ENCODE measurements around the gene SV2A.

GRCh38 chr1:149929856-149930255 is 12.2 kb upstream of the SV2A start:
- TF ChIP-seq CTCF (tag by site-specific recombination; IDR thresholded peaks at IDR 0.05), result no peak
- no peak for TF ChIP-seq ZNF514 (tag by site-specific recombination; IDR thresholded peaks at IDR 0.05)
- TF ChIP-seq ZNF23 (tag by site-specific recombination; IDR thresholded peaks at IDR 0.05; ENCODE audit: borderline replicate concordance), result no peak
- TF ChIP-seq ZBTB7A (tag by site-specific recombination; IDR thresholded peaks at IDR 0.05; ENCODE audit: low read depth), result no peak
- TF ChIP-seq ZBTB11 (tag by site-specific recombination; conservative IDR thresholded peaks at IDR 0.05; ENCODE audit: low read depth), result no peak
- TF ChIP-seq ZNF292 (tag by site-specific recombination; IDR thresholded peaks at IDR 0.05; ENCODE audit: borderline replicate concordance, low read depth), result no peak
- no peak for TF ChIP-seq ZNF335 (tag by site-specific recombination; conservative IDR thresholded peaks at IDR 0.05)
- no peak for TF ChIP-seq SP2 (tag by site-specific recombination; IDR thresholded peaks at IDR 0.05)
- TF ChIP-seq ATF2 (tag by site-specific recombination; IDR thresholded peaks at IDR 0.05; ENCODE audit: low read depth), result no peak
- no peak for TF ChIP-seq ZNF558 (tag by site-specific recombination; IDR thresholded peaks at IDR 0.05)
- no peak for TF ChIP-seq ZNF274 (IDR thresholded peaks at IDR 0.05; ENCODE audit: low read length)
- no peak for TF ChIP-seq ZNF274 (tag by site-specific recombination; IDR thresholded peaks at IDR 0.05; ENCODE audit: borderline replicate concordance)
- TF ChIP-seq YY2 (tag by site-specific recombination; IDR thresholded peaks at IDR 0.05), result no peak
- TF ChIP-seq PRDM6 (tag by site-specific recombination; IDR thresholded peaks at IDR 0.05), result no peak
